Measurements from ENCODE around the gene SPESP1.

The SPESP1 gene

GRCh38 chr15:68994149-68994548, 63.8 kb downstream of the SPESP1 start:
- Mint-ChIP-seq H3K9me3 (no peaks in the 10 kb centered on the region), H3K27ac (no peak overlapping the region), H3K27me3 (no peaks in the 10 kb centered on the region), H3K4me1 (no peaks in the 10 kb centered on the region), H3K4me3 (no peak overlapping the region), H3K36me3 (no peaks in the 10 kb centered on the region)

DNA sequence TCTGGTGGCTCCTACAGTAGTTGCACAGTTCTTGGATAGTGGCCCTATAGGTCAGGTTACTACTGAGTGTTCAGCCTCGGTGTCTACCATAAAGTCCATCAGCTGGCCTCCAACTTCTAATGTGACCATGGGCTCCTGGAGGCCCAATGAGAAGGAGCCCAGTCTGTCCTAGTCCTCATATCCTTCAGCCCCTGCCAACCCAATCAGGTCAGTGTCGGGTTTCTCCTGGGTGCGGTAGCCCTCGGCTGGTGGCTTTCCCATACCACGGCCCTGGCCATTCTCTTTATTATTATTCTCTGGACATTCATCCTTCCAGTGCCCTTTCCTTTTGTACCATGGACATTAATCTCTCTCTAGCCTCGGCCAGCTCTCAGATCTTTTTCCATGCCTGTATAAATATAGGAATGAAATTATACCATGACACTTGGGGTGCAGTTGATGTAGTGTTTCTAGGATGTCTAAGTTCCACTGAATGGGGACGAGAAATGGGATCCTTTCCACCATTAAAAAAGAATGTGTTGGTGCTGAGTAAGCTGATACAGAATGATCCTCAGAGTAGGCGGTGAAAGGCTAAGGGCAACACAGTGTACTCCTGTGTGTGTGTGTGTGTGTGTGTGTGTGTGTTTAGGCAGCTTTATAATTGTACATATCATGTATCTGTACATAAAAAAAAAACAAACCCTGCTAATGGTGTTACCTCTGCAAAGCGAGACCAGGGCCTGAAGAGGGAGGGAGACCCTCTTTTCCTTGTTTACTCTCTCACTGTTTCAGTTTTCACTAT, 64.8 kb downstream of the SPESP1 start:
- H3K4me1 Mint-ChIP-seq: no peaks in the 10 kb centered on the region
- no peaks in the 10 kb centered on the region for H3K36me3 Mint-ChIP-seq
- peaks cover 2% of the 10 kb centered on the region for H3K27me3 Mint-ChIP-seq
- no peak overlapping the region for H3K27ac Mint-ChIP-seq
- no peak overlapping the region for H3K4me3 Mint-ChIP-seq
- no peaks in the 10 kb centered on the region for H3K9me3 Mint-ChIP-seq

Data from activated naive CD4-positive, alpha-beta T cell treated with anti-CD3 and anti-CD28 coated beads, Interleukin-2, amount 50 U/mL, for 24 hours (primary cell).